Smooth muscle cell (in vitro differentiated cells): ENCODE results near the gene CCL2. TPM values are rescaled to one million over a fixed set of nuclear protein-coding genes. Genes with fewer than 3 reads are reported as not detected.

Experiments
- DNase-seq: peaks from one replicate; lab custom pipeline; 2025; ENCODE audit not compliant: unreplicated experiment; lab: John Stamatoyannopoulos, UW
- H2AFZ ChIP-seq: fragments of 200-600 bp; sonication (generic); 2 replicates; pipeline ENCODE4 v1.6.0; 2016; ENCODE audit warnings: antibody characterized with exemption, low read depth, mild to moderate bottlenecking
- H3F3A ChIP-seq: fragments of 200-600 bp; sonication (generic); 2 replicates; pipeline ENCODE4 v1.6.0; 2017; ENCODE audit warnings: antibody characterized with exemption, low read depth
- H3K27ac ChIP-seq: fragments of 200-600 bp; sonication (generic); 2 replicates; pipeline ENCODE4 v1.5.1; 2016; ENCODE audit warnings: low read depth, mild to moderate bottlenecking
- H3K27me3 ChIP-seq: fragments of 200-600 bp; sonication (generic); 2 replicates; pipeline ENCODE4 v1.6.1; 2016; ENCODE audit warnings: low read depth, mild to moderate bottlenecking
- H3K36me3 ChIP-seq: fragments of 200-600 bp; sonication (generic); 2 replicates; pipeline ENCODE4 v1.5.1; 2016; ENCODE audit warnings: low read depth
- H3K4me1 ChIP-seq: fragments of 200-600 bp; sonication (generic); 2 replicates; pipeline ENCODE4 v1.5.1; 2016; ENCODE audit warnings: low read depth
- H3K4me2 ChIP-seq: fragments of 200-600 bp; sonication (generic); 2 replicates; pipeline ENCODE4 v1.6.0; 2016; ENCODE audit warnings: mild to moderate bottlenecking
- H3K4me3 ChIP-seq: fragments of 200-600 bp; sonication (generic); 2 replicates; pipeline ENCODE4 v1.5.1; 2016; ENCODE audit warnings: mild to moderate bottlenecking
- H3K79me2 ChIP-seq: fragments of 200-600 bp; sonication (generic); 2 replicates; pipeline ENCODE4 v1.6.0; 2016; ENCODE audit warnings: low read depth, mild to moderate bottlenecking
- H3K9ac ChIP-seq: fragments of 200-600 bp; sonication (generic); 2 replicates; pipeline ENCODE4 v1.6.0; 2016; ENCODE audit warnings: low read depth
- H3K9me3 ChIP-seq: fragments of 200-600 bp; sonication (generic); replicated peaks from 2 replicates; pipeline ENCODE4 v1.5.1; 2016; ENCODE audit warnings: low read depth
- H4K20me1 ChIP-seq: fragments of 200-600 bp; sonication (generic); 2 replicates; pipeline ENCODE4 v1.6.0; 2016; ENCODE audit warnings: low read depth
- CTCF ChIP-seq: fragments of 200-600 bp; sonication (generic); IDR thresholded peaks from 2 replicates; pipeline ENCODE4 v1.5.1; 2017; ENCODE audit warnings: borderline replicate concordance, mild to moderate bottlenecking, antibody characterized with exemption; ENCODE audit not compliant: insufficient read depth, poor library complexity, severe bottlenecking
- WGBS: methylation state at CpG from one replicate; pipeline ENCODE4 v1.1.7; 2016; ENCODE audit warnings: low lambda C conversion rate; 5-methylcytosine and 5-hydroxymethylcytosine counted together
- polyA plus RNA-seq: library from polyadenylated mRNA; unstranded; fragments of >200 nt; fragmentation: Nextera tagmentation; extraction: Ambion mirVana; gene quantifications from 2 replicates; pipeline ENCODE4 v1.2.1, GENCODE V29; 2016
- total RNA-seq: library from RNA; depleted of rRNA; stranded (reverse); fragments of >200 nt; gene quantifications from 2 replicates; pipeline ENCODE4 v1.2.3, GENCODE V29; 2014

CCL2 gene
- total and polyA plus RNA-seq, 2 experiments from 2014 or later = 33.2 to 36.5 TPM

- Histone ChIP-seq H3F3A (peaks cover 15% of the 10 kb centered on the region), H2AFZ (no peak overlapping the region), H3K9me3 (no peaks in the 10 kb centered on the region), H3K4me1 (peaks cover 13% of the 10 kb centered on the region), H3K4me2 (no peak overlapping the region), H3K4me3 (no peak overlapping the region), H3K27ac (no peak overlapping the region), H3K79me2 (no peaks in the 10 kb centered on the region), H3K27me3 (no peaks in the 10 kb centered on the region), H4K20me1 (no peaks in the 10 kb centered on the region), H3K36me3 (no peaks in the 10 kb centered on the region), H3K9ac (no peak overlapping the region)
- WGBS = 58% methylated on average over 6 of the region's 6 CpGs
- no peak for TF ChIP-seq CTCF
- DNase-seq = no peak
Measured at GRCh38 chr17:34235389-34236028, 19.6 kb upstream of the CCL2 start.

GRCh38 chr17:34236281-34236892 is 18.7 kb upstream of the CCL2 start:
- Histone ChIP-seq H3K27ac (no peak overlapping the region), H3K4me1 (peaks cover 13% of the 10 kb centered on the region), H3K4me2 (no peak overlapping the region), H3K9me3 (no peaks in the 10 kb centered on the region), H3F3A (peaks cover 15% of the 10 kb centered on the region), H4K20me1 (no peaks in the 10 kb centered on the region), H3K36me3 (no peaks in the 10 kb centered on the region), H3K27me3 (no peaks in the 10 kb centered on the region), H2AFZ (no peak overlapping the region), H3K4me3 (no peak overlapping the region), H3K79me2 (no peaks in the 10 kb centered on the region), H3K9ac (no peak overlapping the region)
- no peak for DNase-seq
- no peak for TF ChIP-seq CTCF
- WGBS = 80% methylated on average over 6 of the region's 6 CpGs

GRCh38 chr17:34237458-34237857 is 17.6 kb upstream of the CCL2 start:
- no peak overlapping the region for H3K27ac ChIP-seq
- H2AFZ ChIP-seq = no peak overlapping the region
- peaks cover 15% of the 10 kb centered on the region for H3F3A ChIP-seq
- no peak overlapping the region for H3K9ac ChIP-seq
- no peaks in the 10 kb centered on the region for H3K36me3 ChIP-seq
- WGBS = 91% methylated on average over 3 of the region's 3 CpGs
- H3K9me3 ChIP-seq = no peaks in the 10 kb centered on the region
- H3K79me2 ChIP-seq = no peaks in the 10 kb centered on the region
- H4K20me1 ChIP-seq = no peaks in the 10 kb centered on the region
- TF ChIP-seq CTCF = no peak
- H3K27me3 ChIP-seq = no peaks in the 10 kb centered on the region
- peaks cover 13% of the 10 kb centered on the region for H3K4me1 ChIP-seq
- H3K4me2 ChIP-seq = no peak overlapping the region
- DNase-seq = no peak
- no peak overlapping the region for H3K4me3 ChIP-seq

GRCh38 chr17:34241062-34241461 is 14.0 kb upstream of the CCL2 start:
- no peak overlapping the region for H3K27ac ChIP-seq
- peaks cover 12% of the 10 kb centered on the region for H3F3A ChIP-seq
- no peaks in the 10 kb centered on the region for H3K36me3 ChIP-seq
- H4K20me1 ChIP-seq = no peaks in the 10 kb centered on the region
- H3K4me2 ChIP-seq = no peak overlapping the region
- no peak overlapping the region for H2AFZ ChIP-seq
- no peak for DNase-seq
- no peaks in the 10 kb centered on the region for H3K27me3 ChIP-seq
- H3K79me2 ChIP-seq = no peaks in the 10 kb centered on the region
- no peak for TF ChIP-seq CTCF
- peaks cover 8% of the 10 kb centered on the region for H3K4me1 ChIP-seq
- no peaks in the 10 kb centered on the region for H3K9me3 ChIP-seq
- H3K9ac ChIP-seq = no peak overlapping the region
- 52% methylated on average over 4 of the region's 4 CpGs for WGBS
- H3K4me3 ChIP-seq = no peak overlapping the region
